Activated CD4-positive, alpha-beta T cell treated with anti-CD3 and anti-CD28 coated beads for 24 hours (primary cell): ENCODE data around the gene TRIOBP.

Experiments
- DNase-seq, 2 donors: peaks; one replicate each; pipeline ENCODE4 v3.0.0-alpha.2; 2020; ENCODE audit warnings: low read depth in 2 of 2

The TRIOBP gene

DNA sequence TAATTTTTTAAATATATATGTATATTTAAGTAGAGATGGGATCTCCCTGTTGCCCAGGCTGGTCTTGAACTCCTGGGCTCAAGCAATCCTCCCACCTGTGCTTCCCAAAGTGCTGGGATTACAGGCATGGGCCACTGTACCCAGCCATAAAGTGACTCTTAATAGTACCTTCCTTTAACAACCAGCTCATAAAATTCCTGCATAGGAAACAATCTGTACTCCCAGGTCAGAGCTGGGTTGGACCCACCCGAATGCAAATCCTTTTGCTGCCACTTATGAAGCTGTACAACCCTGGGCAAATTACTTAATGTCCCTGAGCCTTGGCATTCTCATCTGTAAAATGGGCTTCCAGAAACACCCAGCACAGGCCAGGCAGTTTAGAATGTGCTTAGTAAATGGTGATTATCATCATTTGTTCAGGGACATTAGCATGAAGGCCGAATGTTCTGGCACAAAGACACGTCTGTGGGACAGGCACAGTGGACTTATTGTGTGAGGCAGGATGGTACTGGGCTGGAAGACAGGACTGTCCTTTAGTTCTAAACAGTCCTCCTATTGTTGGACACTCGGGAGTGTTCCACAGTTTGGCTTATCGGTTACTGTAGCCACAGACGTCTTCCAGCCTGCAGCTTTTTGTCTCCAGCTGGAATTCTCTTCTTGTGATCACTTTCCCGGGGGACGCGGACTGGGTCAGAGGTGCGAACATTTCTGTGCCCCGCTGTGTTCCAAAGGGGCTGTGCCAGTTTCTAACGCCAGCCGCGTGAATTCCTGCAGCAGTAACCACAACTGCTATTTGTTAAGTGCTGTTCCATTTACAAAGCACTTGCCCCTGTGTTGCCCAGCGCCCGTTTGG, 32.4 kb upstream of the TRIOBP start:
- DNase-seq = no peak

DNA sequence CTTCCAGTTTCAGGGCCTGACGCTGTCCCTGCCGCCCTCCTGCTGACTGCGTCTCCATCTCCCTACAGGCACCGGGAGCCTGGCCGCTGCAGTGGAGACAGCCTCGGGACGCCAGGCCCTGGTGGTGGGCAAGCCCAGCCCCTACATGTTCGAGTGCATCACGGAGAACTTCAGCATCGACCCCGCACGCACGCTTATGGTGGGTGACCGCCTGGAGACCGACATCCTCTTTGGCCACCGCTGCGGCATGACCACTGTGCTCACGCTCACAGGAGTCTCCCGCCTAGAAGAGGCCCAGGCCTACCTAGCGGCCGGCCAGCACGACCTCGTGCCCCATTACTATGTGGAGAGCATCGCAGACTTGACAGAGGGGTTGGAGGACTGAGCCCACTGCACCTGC, 31.4 kb upstream of the TRIOBP start:
- no peak for DNase-seq

DNA sequence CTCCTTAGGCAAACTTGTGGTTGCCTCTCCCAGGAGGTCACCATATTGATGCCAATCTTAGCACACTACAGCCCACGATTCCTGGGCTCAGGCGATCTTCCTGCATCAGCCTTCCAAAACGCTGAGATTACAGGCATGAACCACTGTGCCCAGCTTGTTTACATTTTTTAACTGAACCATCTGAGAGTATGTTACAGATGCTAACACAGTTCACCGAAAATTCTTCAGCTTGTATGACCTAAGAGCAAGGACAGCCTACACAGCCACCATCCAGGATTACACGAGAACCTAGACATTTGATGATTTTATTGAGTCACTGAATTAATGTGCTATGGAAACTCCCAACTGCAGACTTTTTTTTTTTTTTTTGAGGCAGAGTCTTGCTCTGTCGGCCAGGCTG, 27.3 kb upstream of the TRIOBP start:
- no peak for DNase-seq

DNA sequence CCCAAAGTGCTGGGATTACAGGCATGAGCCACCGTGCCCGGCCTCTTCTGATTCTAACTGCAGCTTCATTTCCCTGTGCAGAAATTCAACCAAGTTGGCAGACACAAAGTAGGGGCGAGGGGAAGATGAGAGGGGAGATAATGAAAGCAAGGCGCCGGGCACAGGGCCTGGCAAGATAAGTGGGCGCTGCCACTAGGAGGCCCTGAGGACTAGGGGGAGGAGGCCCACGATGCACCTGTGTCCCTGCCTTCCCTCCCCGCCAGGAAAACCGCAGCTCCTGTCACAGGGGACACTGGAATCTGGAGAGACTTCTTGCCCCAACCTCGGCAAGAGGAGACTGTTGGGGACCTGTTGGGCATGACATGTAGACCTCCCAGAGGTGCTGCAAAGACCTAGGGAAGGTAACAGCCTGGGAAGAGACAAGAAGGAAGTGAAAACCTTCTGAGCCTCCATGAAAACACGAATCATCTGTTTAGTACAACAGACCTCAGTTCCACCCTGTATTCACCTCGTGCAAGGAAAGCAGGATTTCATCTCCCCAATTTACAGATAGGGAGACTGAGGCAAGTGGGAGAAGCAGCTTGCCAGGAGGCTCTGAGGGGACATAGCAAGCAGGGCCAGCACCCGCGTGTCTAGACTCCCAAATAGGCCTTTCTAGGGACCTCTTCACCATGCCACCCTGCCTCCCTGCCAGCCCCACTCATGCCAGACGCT, 24.5 kb upstream of the TRIOBP start:
- no peak for DNase-seq

DNA sequence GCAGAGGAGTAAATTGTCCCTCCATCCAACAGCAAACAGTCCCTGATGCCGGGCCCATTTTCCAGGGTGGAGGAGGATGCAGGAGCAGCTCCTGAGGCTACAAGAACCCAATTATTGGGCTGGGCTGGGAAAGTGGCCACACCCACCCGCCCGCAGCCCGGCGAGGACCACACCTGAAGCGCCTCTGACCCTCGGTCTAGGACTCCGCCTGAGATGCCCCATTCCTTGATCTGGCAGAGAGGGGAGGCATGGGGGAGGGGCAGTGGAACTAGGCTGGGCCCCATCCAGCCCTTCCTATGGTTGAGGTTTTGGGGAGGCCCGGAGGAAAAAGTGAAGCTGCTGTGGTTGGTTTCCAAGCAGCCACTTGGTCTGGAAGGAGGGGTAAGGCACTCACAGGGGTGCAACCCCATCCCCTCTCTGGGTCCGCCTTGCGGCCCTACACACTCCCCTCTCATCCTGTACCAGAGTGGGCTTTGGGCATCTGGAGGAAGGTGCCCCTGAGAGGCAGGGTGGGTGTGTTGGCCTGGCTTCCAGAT, 23.9 kb upstream of the TRIOBP start:
- no peak for DNase-seq

DNA sequence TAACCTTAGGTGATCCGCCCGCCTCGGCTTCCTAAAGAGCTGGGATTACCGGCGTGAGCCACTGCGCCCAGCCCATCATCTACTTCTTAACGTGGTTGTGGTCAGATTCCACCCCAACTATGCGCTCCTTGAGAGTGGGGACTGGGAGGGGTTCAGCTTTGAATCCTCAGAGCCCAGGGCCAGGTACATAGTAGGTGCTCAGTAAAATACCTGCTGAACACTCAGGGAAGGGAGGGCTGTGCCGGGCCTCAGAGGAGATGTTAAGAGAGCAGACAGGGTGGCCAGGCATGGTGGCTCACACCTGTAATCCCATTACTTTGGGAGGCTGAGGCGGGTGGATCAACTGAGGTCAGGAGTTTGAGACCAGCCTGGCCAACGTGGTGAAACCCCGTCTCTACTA, 22.6 kb upstream of the TRIOBP start:
- DNase-seq = no peak

DNA sequence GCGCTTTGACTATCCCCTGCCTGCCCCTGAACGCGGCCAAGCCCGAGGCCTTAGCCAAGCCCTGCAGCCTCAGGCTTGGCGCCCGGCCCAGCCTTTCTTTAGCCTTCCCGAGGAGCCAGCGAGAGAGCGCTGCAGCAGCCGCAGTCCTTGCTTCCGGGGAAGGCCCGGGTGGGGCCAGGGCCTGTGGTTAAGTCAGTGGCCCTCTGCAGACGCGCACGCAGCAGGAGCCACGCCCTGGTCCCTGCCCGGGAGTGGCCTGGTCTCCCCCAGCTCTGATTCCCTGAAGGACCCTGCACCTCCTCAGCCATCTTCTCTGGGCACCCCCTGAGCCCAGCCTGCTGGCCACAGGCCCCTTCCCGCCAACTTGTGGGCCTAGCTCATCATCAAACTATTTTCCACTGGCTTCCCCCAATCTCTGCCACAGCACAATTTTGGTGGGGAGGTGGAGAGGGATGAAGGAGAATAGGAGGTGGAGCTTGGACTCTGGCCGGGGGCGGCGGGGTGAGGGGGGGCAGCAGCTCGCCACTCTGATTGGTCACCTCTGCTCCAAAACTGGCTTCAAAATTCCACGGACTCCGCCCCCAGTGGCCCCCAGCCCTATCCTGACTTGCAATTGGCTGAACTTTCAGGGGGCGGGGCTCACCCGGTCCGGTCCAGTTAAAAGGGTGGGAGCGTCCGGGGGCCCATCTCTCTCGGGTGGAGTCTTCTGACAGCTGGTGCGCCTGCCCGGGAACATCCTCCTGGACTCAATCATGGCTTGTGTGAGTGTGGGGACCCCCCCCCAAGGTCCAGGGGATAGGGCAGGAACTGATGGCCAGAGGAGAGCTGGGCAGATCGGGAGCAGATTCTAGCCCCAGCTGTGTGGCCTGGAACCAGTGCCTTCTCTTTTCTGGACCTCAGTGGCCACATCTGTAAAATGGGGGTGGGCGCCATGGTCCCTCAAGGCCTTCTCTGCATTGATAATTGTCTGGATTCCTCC, 21.6 kb upstream of the TRIOBP start, which contains the start of gene LGALS1:
Gene LGALS1 (plus strand): TSS at position 686 of the 979 bp plus-strand sequence. CDS start 67 bp downstream, at position 753.
- peak in 1 of 2 donors; percentile 46 for DNase-seq

DNA sequence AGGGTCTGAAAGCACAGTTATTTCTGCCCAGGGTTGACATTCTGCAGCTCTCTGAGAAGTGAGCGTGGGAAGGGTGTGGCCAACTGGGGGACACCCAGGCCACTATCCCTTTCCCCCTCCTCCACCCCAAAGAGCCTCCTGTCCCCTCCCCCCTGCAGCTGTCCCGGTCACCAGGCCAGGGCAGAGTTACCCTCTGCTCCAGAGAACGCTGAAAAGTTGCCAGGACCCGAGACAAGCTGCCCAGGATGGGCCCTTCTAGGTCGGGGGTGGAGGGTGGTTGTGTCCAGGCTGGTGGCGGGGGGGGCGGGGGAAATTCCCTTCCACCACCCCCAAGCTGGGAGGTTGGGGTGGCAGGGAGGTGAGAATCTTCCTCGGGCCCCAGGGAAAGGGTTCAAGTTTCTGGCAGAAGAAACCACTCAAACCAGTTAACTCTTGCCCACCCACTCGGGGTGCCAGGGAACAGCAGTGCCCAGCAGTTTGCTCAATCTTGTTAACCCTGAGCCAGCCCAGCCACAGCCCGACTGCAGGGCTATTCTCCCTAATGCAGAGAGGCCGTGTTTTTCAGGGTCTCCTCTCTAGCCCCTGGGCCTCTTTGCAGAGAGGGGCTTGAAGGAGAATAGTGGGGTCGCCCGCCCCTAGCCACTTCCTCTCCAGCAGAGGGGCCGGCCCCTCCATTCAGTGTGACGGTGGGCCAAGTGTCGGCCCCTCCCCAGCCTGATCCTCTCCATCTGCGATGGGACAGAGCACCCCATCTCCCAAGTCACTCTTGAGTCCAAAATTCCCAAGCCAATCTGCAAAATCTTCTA, 20.7 kb upstream of the TRIOBP start:
- no peak for DNase-seq

DNA sequence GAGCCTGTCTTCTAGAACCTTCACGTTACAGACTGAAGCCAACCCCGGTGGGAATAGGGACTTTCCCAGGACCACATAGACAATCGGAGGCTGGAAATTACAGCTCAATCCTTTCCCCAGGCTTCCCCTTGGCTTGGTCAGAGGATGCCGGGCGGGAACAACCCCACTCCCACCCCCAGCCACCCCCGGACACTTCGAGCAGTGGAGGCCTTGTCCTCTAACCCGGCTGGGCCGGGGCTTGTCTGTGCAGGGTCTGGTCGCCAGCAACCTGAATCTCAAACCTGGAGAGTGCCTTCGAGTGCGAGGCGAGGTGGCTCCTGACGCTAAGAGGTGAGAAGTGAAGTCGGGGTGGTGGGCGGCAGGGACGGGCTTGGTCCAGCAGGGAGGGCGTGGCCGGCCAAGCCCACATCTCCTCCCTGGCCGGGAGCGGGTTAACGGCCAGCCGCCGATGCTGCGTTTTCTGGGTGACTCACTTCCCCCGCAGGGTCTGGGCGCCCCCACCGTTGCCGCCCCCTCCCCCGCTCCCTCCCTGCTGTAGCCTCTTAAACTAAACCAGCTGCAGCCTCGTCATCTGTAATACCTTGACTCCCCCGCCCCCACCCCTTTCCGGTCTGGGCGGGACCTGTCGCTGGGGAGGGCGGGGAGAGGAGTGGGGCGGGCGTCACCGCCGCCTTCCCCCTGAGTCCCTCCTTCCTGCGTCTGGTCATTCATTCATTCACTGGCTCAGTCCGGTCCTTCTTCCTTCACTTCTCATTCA, 19.9 kb upstream of the TRIOBP start:
- peak; percentile 90 to 91 for DNase-seq

DNA sequence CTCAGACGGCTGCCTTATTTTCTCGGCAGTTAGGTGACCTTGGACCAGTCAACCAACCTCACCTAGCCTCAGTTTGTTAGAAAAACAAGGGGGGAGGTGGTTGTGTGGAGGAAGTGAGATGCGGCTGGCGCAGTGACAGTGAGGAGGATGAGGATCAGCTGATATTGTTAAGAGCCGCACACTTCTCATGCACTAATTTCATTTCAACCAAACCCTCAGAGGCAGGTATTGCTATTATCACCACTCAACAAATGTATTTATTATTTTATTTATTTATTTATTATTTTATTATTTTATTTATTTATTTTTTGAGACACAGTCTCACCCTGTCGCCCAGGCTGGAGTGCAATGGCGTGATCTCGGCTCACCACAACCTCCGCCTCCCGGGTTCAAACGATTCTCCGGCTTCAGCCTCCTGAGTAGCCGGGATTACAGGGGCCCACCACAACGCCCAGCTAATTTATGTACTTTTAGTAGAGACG, 19.3 kb upstream of the TRIOBP start:
- DNase-seq = no peak

DNA sequence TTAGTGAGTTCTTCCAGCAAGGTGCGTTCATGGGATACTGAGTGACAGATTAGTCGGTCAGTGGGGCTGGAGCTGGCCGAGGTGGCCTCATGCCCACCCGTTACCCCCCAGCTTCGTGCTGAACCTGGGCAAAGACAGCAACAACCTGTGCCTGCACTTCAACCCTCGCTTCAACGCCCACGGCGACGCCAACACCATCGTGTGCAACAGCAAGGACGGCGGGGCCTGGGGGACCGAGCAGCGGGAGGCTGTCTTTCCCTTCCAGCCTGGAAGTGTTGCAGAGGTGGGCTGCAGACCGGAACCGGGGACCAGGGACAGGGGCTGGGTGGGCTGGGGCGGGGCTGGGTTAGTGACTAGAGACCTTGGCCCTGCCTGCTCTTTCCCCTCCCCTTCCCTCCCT, 18.5 kb upstream of the TRIOBP start:
- no peak for DNase-seq

DNA sequence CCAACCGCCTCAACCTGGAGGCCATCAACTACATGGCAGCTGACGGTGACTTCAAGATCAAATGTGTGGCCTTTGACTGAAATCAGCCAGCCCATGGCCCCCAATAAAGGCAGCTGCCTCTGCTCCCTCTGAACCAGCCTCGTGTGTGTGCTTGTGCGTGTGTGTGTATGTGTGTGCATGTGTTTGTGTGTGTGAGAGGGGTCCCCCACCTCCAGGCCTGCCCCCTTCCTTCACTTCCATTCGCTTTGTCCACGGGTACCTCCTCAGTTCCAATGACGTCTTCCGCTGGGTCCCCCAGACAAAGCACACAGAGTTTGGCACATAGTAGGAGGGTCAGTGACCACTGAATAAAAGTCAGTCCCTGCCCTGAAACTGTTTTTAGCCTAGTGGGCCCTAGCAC, 17.2 kb upstream of the TRIOBP start:
- DNase-seq = no peak

DNA sequence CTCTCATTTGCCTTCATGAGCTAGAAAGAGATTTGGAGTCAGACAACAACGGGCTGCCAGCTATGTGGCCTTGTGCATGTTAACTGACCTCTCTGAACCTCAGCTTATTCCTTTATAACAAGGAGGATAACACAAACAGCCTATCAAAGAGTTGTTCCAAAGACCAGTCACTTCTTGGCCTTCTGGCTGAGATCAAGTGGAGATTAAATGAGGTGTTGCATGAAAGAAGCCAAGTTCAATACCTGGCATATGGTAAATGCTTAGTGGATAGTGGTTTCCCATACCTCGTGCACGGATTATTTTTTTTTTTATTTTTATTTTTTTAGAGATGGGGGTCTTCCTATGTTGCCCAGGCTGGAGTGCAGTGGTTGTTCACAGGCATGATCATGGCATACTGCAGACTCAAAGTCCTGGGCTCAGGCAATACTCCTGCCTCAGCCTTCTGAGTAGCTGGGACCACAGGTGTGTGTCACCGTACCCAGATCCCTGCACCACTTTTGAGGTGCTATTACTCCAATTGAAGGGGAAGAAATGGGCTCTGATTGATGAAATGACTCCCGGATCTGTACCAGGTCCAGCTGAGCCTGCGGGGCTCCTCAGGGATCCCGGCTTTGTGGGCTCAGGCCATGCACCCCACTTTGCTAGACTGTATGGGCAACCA, 16.5 kb upstream of the TRIOBP start:
- DNase-seq = no peak

DNA sequence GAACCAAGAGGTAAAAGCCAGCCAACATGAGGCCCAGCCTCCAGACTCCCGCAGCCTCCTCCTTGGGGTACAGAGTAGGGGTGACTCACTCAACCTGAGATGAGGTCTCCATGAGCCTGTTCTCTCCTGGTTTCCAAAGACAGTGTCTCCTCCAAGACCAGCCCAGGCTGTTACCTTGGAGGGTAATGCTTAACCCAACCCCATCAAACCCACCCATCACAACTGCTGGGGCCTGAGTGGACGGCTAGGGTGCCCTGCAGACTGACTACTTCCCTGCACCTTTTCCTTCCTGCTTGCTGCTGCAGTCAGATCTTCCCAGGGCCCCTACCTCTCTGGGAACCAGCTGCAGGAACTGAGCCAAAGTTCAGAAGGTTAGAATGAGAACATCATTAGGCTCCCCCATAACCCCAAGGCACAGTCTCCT, 15.8 kb upstream of the TRIOBP start:
- DNase-seq = no peak

DNA sequence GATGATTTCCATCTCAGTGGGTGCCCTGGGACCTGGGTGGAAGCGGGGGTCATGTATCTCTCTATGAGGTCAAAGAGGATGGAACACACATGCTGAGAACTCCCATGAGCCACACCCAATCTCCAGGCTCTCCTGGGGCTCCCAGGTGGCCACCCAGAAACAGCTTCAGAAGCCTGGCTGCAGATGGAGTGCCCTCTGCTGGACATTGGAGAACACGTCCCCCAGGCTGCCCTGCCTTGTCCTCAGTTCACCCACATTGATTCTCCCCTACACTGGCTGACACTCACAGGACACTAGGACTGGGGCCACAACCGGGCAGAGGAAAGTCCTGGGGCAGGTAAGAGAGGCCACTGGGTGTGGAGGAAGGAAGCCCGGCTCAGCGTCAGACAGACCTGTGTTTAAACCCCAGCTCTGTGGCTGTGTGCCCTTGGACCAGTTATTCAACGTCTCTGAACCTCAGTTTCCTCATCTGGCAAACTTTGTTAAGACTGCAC, 15.2 kb upstream of the TRIOBP start:
- peak; percentile 61 to 65 for DNase-seq

DNA sequence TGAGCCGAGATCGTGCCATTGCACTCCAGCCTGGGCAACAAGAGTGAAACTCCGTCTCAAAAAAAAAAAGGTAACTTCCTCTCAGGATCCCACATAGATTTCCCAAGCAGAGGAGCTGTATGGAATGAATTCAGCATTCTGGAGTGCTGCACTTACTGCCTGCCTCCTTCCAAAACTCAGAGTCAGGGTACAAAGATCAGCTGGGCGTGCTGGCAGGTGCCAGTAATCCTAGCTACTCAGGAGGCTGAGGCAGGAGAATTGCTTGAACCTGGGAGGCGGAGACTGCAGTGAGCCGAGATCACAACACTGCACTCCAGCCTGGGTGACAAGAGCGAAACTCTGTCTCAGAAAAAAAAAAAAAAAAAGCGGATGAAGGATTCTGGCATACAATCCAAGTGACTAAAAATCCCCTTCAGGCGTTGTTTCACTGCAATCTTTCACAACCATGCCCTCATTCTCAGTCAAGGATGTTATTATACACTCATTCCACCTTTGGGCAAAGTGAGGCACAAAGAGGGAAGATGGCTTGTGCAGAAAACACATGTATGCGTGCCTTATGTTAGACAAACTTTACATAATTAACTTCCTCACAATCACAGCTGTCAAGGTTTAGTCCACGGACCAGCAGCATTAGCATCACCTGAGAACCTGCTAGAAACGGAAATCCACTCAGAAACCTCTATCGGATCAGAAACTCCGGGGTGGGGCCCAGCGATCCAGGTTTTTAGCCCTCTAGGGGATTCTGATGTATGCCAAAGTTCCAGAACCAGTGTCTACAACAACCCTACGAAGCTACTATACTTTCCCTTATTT, 11.8 kb upstream of the TRIOBP start:
- no peak for DNase-seq

DNA sequence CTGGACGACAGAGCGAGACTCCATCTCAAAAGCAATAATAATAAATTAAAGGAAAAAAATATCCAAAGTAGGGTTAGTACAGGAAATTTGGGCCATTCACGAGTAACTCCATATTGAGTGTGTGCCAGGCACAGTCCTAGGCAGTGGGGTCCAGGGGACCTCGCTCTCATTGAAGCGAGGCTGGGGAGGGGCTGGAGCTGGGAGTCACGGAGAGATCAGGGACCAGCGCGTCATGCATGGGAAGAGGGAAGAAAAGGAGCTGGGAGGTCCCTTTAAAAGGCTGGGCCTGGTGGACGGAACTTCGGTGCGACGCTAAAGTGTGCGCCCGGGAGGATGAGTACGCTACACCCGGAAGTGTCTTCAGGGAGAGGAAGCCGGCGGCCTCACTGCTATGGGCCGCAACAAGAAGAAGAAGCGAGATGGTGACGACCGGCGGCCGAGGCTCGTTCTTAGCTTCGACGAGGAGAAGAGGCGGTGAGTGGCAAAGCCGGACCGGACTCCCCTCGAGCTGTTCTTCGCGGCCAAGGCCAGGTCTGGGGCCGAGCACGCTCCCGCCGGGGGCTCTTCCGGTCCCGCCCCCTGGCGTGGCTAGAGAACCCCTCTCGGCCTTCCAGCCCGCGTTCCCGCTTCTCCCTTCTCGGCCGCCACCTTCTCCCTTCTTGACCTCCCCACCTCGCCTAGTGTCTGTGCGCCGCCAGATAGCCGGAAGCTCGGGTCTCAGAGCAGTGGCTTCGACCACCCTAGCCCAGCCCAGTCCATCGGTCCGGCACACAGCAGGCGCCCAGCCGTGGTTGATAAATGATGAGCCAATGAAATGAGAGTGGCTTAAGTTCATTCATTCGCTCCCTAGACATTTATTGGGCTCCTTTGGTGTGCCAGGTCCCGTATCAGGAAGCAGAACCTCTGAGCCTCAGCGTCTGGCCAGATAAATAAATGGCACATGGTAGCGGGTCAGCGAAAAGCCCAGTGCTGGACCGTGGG, 10.6 kb upstream of the TRIOBP start, which contains the start of gene NOL12:
Gene NOL12 (plus strand): TSS at position 342 of the 981 bp plus-strand sequence. CDS start 50 bp downstream, at position 392.
- DNase-seq = peak; percentile 62
